Measurements from ENCODE around the gene TENM4.

DNA sequence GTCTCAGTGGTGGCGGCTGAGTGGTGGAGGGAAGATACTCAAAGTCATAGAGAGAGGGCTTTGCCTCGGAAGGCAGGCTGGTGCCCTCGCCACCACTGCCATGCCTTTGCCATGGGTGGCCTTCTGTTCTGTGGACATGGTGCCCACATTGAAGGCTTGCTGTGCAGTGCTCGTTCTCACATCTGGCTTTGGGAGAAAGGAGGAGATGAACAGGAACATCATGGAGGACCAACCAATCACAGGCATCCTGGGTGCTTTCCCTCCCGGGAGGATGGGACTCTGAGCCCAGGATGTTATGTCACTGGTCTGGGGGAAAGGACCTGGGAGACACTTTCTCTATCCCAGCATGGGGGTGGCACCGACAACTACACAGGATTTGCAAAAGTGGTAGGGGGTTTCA is 783.8 kb downstream of the TENM4 start:
- no peak for TF ChIP-seq EP300 (IDR thresholded peaks at IDR 0.05; ENCODE audit: borderline replicate concordance in 1 of 2, low read depth in 2 of 2, low read length in 2 of 2)
- no peak for TF ChIP-seq YY1 (IDR thresholded peaks at IDR 0.05; ENCODE audit: low read depth, low read length)
- TF ChIP-seq GABPA (IDR thresholded peaks at IDR 0.05; ENCODE audit: borderline replicate concordance, insufficient read depth, low read length): no peak
- no peak for TF ChIP-seq SP1 (IDR thresholded peaks at IDR 0.05; ENCODE audit: low read depth, low read length)
- TF ChIP-seq, protein P1, sequence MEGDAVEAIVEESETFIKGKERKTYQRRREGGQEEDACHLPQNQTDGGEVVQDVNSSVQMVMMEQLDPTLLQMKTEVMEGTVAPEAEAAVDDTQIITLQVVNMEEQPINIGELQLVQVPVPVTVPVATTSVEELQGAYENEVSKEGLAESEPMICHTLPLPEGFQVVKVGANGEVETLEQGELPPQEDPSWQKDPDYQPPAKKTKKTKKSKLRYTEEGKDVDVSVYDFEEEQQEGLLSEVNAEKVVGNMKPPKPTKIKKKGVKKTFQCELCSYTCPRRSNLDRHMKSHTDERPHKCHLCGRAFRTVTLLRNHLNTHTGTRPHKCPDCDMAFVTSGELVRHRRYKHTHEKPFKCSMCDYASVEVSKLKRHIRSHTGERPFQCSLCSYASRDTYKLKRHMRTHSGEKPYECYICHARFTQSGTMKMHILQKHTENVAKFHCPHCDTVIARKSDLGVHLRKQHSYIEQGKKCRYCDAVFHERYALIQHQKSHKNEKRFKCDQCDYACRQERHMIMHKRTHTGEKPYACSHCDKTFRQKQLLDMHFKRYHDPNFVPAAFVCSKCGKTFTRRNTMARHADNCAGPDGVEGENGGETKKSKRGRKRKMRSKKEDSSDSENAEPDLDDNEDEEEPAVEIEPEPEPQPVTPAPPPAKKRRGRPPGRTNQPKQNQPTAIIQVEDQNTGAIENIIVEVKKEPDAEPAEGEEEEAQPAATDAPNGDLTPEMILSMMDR (IDR thresholded peaks at IDR 0.05; ENCODE audit: control extremely low read depth in 1 of 3, insufficient read depth in 1 of 3, low read depth in 1 of 3, low read length in 3 of 3): no peak
- no peak for TF ChIP-seq EZH2 (IDR thresholded peaks at IDR 0.05; ENCODE audit: low read depth, low read length, severe bottlenecking)
- TF ChIP-seq RAD21 (IDR thresholded peaks at IDR 0.05 in 1 of 2, conservative IDR thresholded peaks at IDR 0.05 in 1 of 2; ENCODE audit: low read depth in 2 of 2, low read length in 2 of 2): no peak
- no peak for TF ChIP-seq ASH2L (IDR thresholded peaks at IDR 0.05; ENCODE audit: low read length)
- TF ChIP-seq POLR2A (IDR thresholded peaks at IDR 0.05; ENCODE audit: control extremely low read depth in 1 of 2, low read depth in 2 of 2, low read length in 2 of 2): no peak
- TF ChIP-seq SIX5 (IDR thresholded peaks at IDR 0.05; ENCODE audit: low read depth, low read length): no peak
- no peak for TF ChIP-seq CEBPB (IDR thresholded peaks at IDR 0.05; ENCODE audit: low read depth, low read length)
- TF ChIP-seq CREB1 (IDR thresholded peaks at IDR 0.05): no peak
- no peak for TF ChIP-seq SRF (IDR thresholded peaks at IDR 0.05; ENCODE audit: low read depth, low read length)
